ENCODE results near the gene AIPL1. TPM values are rescaled to one million over a fixed set of nuclear protein-coding genes. Genes with fewer than 3 reads are reported as not detected.

The AIPL1 gene
- total RNA-seq, 1 experiment from 2014 or later, result not detected

DNA sequence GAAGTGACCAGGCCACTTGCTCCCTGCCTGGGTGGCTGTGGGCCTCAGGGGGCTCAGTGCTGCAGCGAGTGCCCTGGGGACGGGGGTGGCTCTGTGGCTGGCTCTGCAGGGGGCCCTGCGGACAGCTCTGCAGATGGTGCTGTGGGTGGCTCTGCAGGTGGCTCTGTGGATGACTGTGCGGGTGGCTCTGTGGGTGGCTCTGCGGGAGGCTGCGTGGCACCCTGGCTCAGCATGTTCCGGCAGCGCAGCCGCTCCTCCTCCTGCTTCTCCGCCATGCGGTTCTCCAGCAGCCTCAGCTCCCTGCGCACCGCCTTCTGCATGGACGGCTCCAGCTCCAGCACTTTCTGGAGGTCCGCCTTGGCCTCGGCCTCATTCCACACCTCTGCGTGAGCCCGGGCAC lies 9.5 kb downstream of the AIPL1 start:
- H3K9ac ChIP-seq (ENCODE audit: low read length), result no peak overlapping the region
- ChIA-PET POLR2A (no interaction called here), CTCF (interaction anchor here (1.7 to 2.2 kb wide), 2 partner anchors 139 to 834 kb away, joined by 4 to 7 read pairs; no protein-coding TSS in a partner anchor), RAD21 (ENCODE audit: low non-redundant PET in 1 of 2, low total read pairs in 2 of 2, uncharacterized antibody in 2 of 2, unreplicated experiment in 2 of 2) (no interaction called here)
- no peaks in the 10 kb centered on the region for H4K20me1 ChIP-seq (ENCODE audit: insufficient read depth)
- intact Hi-C loops (cut with micrococcal nuclease), result no loop called here
- no peaks in the 10 kb centered on the region for H3K27me3 ChIP-seq (ENCODE audit: insufficient read depth, low read length)
- TF ChIP-seq SIN3A (IDR thresholded peaks at IDR 0.05; ENCODE audit: low read depth), result no peak
- TF ChIP-seq POLR2A (IDR thresholded peaks at IDR 0.05; ENCODE audit: borderline replicate concordance, extremely low read depth, insufficient read depth, insufficient read length), result no peak
- TF ChIP-seq EGR1 (IDR thresholded peaks at IDR 0.05; ENCODE audit: low read depth), result no peak
- no peak for TF ChIP-seq FOSL1 (IDR thresholded peaks at IDR 0.05; ENCODE audit: low read depth)
- TF ChIP-seq JUND (IDR thresholded peaks at IDR 0.05), result no peak
- no peak for TF ChIP-seq EZH2phosphoT487 (IDR thresholded peaks at IDR 0.05; ENCODE audit: borderline replicate concordance)
- TF ChIP-seq CBX3 (IDR thresholded peaks at IDR 0.05; ENCODE audit: low read depth), result no peak
- TF ChIP-seq, protein P1, sequence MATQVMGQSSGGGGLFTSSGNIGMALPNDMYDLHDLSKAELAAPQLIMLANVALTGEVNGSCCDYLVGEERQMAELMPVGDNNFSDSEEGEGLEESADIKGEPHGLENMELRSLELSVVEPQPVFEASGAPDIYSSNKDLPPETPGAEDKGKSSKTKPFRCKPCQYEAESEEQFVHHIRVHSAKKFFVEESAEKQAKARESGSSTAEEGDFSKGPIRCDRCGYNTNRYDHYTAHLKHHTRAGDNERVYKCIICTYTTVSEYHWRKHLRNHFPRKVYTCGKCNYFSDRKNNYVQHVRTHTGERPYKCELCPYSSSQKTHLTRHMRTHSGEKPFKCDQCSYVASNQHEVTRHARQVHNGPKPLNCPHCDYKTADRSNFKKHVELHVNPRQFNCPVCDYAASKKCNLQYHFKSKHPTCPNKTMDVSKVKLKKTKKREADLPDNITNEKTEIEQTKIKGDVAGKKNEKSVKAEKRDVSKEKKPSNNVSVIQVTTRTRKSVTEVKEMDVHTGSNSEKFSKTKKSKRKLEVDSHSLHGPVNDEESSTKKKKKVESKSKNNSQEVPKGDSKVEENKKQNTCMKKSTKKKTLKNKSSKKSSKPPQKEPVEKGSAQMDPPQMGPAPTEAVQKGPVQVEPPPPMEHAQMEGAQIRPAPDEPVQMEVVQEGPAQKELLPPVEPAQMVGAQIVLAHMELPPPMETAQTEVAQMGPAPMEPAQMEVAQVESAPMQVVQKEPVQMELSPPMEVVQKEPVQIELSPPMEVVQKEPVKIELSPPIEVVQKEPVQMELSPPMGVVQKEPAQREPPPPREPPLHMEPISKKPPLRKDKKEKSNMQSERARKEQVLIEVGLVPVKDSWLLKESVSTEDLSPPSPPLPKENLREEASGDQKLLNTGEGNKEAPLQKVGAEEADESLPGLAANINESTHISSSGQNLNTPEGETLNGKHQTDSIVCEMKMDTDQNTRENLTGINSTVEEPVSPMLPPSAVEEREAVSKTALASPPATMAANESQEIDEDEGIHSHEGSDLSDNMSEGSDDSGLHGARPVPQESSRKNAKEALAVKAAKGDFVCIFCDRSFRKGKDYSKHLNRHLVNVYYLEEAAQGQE (IDR thresholded peaks at IDR 0.05; ENCODE audit: low read depth), result no peak
- TF ChIP-seq, protein P2, sequence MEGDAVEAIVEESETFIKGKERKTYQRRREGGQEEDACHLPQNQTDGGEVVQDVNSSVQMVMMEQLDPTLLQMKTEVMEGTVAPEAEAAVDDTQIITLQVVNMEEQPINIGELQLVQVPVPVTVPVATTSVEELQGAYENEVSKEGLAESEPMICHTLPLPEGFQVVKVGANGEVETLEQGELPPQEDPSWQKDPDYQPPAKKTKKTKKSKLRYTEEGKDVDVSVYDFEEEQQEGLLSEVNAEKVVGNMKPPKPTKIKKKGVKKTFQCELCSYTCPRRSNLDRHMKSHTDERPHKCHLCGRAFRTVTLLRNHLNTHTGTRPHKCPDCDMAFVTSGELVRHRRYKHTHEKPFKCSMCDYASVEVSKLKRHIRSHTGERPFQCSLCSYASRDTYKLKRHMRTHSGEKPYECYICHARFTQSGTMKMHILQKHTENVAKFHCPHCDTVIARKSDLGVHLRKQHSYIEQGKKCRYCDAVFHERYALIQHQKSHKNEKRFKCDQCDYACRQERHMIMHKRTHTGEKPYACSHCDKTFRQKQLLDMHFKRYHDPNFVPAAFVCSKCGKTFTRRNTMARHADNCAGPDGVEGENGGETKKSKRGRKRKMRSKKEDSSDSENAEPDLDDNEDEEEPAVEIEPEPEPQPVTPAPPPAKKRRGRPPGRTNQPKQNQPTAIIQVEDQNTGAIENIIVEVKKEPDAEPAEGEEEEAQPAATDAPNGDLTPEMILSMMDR (IDR thresholded peaks at IDR 0.05 in 2 of 3, conservative IDR thresholded peaks at IDR 0.05 in 1 of 3; ENCODE audit: borderline replicate concordance in 1 of 3, insufficient read depth in 1 of 3, low read depth in 2 of 3, low read length in 2 of 3), result no peak
- no peak for TF ChIP-seq EZH2 (IDR thresholded peaks at IDR 0.05)
- TF ChIP-seq YY1 (IDR thresholded peaks at IDR 0.05; ENCODE audit: extremely low read depth, insufficient replicate concordance, low read depth, low read length), result no peak
- no peak overlapping the region for H3K27ac ChIP-seq (ENCODE audit: low read depth, low read length)
- no peaks in the 10 kb centered on the region for H3K79me2 ChIP-seq (ENCODE audit: insufficient read depth, low read length)
- no peak for DNase-seq (ENCODE audit: low read depth, low spot score)
- no peaks in the 10 kb centered on the region for H3K36me3 ChIP-seq (ENCODE audit: control insufficient read depth in 1 of 2, insufficient read depth in 2 of 2, low read length in 2 of 2)
- ATAC-seq, result no peak
- BruUV-seq (replicated peaks), result no TSS peak
- H3K9me2 ChIP-seq (ENCODE audit: insufficient read depth), result no peaks in the 10 kb centered on the region
- peaks cover 0 to under 1% of the 10 kb centered on the region in 2 experiments; a peak in 1 of 4 replicates for H3K9me3 ChIP-seq (ENCODE audit: control insufficient read depth in 1 of 2, insufficient read depth in 1 of 2, low read depth in 1 of 2, low read length in 2 of 2)
- H3K4me3 ChIP-seq (replicated peaks in 1 of 2; ENCODE audit: low read depth in 1 of 2, low read length in 2 of 2), result no peak overlapping the region
- no peak overlapping the region for H2AFZ ChIP-seq (ENCODE audit: low read depth, low read length, poor library complexity, severe bottlenecking)
- H3K4me1 ChIP-seq (ENCODE audit: control insufficient read depth in 1 of 2, insufficient read depth in 2 of 2, low read length in 2 of 2), result peaks cover 0 to 4% of the 10 kb centered on the region in 2 experiments; a peak in 2 of 4 replicates
- H3K4me2 ChIP-seq (ENCODE audit: low read length), result no peak overlapping the region
